Subcutaneous adipose tissue (tissue), 4 donors: Measurements from ENCODE around the gene CYP46A1. TPM values are rescaled to one million over a fixed set of nuclear protein-coding genes. Genes with fewer than 3 reads are reported as not detected.

Source experiments
- total RNA-seq, 4 donors: library from RNA; depleted of rRNA; stranded (reverse); fragments of >200 nt; gene quantifications; one replicate each; pipeline ENCODE4 v1.1.0, GENCODE V29; 2016
- TF ChIP-seq, protein P1 (sequence below): fragments of 450-650 bp; IDR thresholded peaks from one replicate; pipeline ENCODE4 v1.5.1; 2016; ENCODE audit warnings: low read depth, mild to moderate bottlenecking, control low read depth, antibody characterized with exemption, moderate library complexity

The CYP46A1 gene
- total RNA-seq, 4 donors from 2014 or later = 0.82 to 2.1 (median 1.1) TPM

DNA sequence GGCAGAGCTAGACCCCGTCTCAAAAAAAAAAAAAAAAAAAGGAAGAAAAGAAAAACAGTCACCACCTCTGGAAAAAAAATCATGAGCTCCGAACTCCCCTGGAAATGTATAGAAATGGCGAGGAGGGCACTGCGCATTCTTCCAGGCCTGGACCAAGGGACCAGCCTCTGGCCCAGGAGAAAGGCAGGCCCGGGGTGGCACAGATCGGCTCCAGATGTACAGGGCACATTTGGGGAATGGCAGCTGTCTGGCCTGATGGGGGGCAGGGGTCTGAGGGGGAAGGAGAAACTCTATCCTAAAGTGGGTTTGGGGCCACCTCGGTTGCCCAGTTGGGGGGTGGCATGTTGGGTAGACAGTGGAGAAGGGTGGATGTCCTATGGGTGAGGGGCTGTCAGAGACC, 63.1 kb downstream of the CYP46A1 start:
- TF ChIP-seq, protein P1, sequence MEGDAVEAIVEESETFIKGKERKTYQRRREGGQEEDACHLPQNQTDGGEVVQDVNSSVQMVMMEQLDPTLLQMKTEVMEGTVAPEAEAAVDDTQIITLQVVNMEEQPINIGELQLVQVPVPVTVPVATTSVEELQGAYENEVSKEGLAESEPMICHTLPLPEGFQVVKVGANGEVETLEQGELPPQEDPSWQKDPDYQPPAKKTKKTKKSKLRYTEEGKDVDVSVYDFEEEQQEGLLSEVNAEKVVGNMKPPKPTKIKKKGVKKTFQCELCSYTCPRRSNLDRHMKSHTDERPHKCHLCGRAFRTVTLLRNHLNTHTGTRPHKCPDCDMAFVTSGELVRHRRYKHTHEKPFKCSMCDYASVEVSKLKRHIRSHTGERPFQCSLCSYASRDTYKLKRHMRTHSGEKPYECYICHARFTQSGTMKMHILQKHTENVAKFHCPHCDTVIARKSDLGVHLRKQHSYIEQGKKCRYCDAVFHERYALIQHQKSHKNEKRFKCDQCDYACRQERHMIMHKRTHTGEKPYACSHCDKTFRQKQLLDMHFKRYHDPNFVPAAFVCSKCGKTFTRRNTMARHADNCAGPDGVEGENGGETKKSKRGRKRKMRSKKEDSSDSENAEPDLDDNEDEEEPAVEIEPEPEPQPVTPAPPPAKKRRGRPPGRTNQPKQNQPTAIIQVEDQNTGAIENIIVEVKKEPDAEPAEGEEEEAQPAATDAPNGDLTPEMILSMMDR = no peak

DNA sequence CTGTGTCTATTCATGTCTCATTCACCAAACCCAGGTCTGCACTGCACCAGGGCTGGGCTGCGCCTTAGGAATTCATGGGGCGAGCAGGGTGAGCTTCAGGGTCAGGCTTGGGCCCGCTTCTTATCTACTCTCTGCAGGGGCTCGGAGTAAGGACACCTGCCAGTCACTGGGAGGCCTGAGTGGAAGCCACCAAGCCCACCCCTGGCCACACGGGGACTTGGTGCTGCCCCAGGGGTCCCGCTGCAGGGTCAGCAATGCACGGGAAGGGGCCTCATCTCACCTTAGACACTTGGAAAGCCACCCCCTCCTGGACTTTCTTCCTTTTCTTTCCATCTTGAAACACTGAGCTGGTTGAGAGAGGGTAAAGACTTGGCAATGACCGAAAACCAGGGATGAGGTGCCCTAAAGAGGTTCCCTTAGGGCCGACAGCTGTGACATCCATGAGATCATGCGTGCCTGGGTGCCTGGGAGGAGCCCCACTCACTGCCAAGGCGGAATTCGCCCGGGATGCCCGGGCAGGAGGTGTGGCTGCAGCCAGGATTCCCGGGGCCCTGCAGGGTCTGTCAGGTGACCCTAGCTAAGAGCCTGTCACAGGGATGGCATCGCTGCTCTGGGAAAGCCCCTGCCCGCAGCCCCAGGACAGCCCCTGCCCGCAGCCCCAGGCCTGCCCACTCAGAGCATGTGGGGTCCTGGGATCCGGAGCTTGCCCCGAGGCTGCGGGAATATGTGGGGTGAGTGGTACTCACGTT, 63.7 kb downstream of the CYP46A1 start:
- TF ChIP-seq, protein P1 = no peak

DNA sequence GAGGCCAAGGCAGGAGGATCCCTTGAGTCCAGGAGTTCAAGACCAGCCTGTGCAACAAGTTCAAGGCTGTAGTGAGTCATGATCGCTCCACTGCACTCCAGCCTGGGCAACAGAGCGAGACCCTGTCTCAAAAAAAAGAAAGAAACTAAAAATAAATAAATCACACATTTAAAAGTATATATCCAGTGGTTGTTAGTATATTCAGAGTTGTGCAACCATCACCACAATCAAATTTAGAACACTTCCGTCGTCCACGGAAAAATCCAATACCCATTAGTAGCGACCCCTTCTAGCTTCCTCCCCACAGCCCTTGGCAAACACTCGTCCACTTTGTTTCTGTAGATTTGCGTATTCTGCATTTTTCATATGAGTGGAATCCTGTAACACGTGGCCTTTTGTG, 64.4 kb downstream of the CYP46A1 start:
- TF ChIP-seq, protein P1 = no peak

DNA sequence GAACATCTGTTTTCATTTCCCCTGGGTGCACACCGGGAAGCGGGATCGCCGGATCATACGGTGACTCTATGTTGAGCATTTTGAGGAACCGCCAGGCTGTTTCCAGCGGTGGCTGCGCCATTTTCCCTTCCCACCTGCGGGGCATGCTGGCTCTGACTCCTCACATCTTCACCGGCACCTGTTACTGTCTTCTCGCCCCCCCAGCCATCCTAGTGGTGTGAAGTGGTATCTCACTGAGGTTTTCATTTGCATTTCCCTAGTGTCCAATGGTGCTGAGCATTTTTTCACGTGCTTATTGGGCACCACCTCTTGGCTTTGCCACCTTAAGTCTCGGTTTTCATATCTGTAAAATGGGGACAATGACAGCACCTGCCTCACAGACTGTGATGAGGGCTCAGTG, 65.0 kb downstream of the CYP46A1 start:
- TF ChIP-seq, protein P1 = no peak

DNA sequence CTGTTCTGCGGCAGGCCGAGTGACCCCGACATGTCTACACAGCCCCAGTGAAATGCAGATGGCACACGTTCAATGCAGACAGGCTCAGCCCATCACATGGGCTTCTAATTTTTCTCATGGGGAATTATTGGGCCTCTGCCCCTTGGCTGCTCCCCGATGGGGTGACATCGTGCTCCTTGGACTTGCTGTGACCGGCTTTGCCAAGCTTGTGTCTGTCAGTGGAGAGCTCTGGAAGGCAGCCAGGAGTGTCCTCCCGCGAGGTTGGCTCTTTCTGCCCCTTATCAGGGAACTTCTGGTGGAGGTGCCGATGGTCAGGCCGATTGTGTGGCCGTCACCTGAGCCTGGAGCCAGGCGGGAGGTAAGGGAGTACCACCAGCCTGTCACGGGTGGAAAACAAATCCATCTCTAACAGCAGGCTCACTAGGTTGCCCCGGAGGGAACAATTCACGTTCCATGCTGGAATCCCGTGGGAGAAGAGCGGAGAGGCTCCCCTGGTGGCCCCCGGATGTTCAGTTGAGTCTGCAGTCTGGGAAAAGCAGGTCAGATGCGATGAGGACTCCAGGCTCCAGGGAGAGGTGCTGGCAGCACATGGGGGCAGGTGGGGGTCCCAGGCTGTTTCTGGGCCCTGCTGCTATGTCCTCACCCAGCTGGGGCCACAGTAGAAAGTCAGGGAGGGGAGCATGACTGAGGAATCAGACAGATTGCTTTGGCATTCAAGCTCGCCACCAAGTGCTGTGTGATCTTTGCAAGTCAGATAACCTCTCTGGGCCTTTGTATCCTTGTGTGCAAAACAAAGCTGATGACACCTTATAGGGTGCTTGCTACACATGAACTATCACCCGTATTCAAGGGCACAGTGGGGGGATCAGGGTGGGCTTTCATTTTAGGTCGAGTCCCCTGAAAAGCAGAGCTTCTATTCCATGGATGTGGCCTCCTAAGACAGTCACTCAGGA, 65.9 kb downstream of the CYP46A1 start:
- TF ChIP-seq, protein P1 = no peak

DNA sequence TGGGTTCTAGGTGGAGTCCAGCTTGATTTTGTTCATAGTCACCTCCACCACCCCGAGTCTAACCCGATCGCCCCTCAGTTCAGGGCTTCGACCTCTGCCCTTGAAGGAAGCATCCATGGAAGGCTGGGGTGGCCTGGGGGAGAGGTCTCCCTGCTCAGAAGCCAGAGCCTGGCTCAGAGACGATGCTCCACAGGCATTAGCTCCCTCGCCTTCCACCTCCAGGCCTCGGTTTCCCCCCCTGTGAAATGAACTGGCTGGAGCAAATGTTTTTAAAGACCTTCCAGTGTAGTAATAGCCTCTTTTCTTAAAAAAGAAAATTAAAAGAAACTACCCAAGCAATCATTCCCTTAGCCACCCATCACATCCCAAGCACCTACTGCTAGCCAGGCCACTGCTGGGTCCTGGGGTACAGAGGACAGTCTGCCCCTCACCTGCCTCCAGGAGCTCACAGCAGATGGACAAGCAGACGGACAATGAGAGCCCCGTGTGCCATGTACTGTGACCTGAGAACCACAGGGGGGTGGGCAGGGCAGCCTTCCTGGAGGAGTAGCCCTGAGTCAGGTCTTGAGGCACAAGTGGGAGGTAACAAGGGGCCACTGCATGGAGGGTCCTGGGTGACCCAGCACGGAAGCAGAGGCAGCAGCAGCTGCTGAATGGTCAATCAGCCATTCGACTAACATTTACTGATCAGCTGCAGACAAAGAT, 66.8 kb downstream of the CYP46A1 start:
- TF ChIP-seq, protein P1 = no peak
